CD14-positive monocyte (primary cell): Measurements from ENCODE around the gene RSPH3. TPM values are rescaled to one million over a fixed set of nuclear protein-coding genes. Genes with fewer than 3 reads are reported as not detected.
A peak's percentile ranks its signal among the peaks of the same experiment; 100 is the strongest.
"Not testable (repeated sequence)": the region's sequence is repeated elsewhere in the genome, so short reads cannot be mapped to it uniquely, and the experiment has no call there.

Experiments
- DNase-seq, 3 donors: peaks; one replicate each; pipeline ENCODE4 v3.0.0-alpha.2; 2011 to 2022
- H2AFZ ChIP-seq: 2 replicates; pipeline ENCODE4 v1.6.0; 2012; ENCODE audit warnings: mild to moderate bottlenecking, low read depth, low read length, inconsistent platforms; ENCODE audit not compliant: insufficient read depth, poor library complexity, severe bottlenecking
- H3K27ac ChIP-seq, 2 donors: 1 replicate in 1 of 2; 2 replicates in 1 of 2; pipeline ENCODE4 v1.5.1; 2012 to 2013; ENCODE audit warnings: low read length in 2 of 2, control low read depth in 1 of 2, inconsistent platforms in 1 of 2, low read depth in 1 of 2, mild to moderate bottlenecking in 1 of 2
- H3K27me3 ChIP-seq, 2 donors: one replicate each; pipeline versions ENCODE4 v1.6.0 to v1.6.1; 2011 to 2013; ENCODE audit warnings: low read length in 2 of 2; ENCODE audit not compliant: control insufficient read depth in 2 of 2, insufficient read depth in 2 of 2
- H3K36me3 ChIP-seq, 2 donors: replicated peaks in 1 of 2; 1 replicate in 1 of 2; 2 replicates in 1 of 2; pipeline versions ENCODE4 v1.5.1 to v1.6.1; 2012 to 2013; ENCODE audit warnings: low read length in 2 of 2, control low read depth in 1 of 2, inconsistent platforms in 1 of 2, mild to moderate bottlenecking in 1 of 2; ENCODE audit not compliant: insufficient read depth in 2 of 2, control insufficient read depth in 1 of 2
- H3K4me1 ChIP-seq, 2 donors: 1 replicate in 1 of 2; 2 replicates in 1 of 2; pipeline versions ENCODE4 v1.5.1 to v1.6.1; 2012 to 2013; ENCODE audit warnings: low read length in 2 of 2, control low read depth in 1 of 2, inconsistent platforms in 1 of 2, mild to moderate bottlenecking in 1 of 2, moderate library complexity in 1 of 2; ENCODE audit not compliant: insufficient read depth in 2 of 2, control insufficient read depth in 1 of 2
- H3K4me2 ChIP-seq: replicated peaks from 2 replicates; pipeline ENCODE3; 2012; ENCODE audit warnings: low read length, moderate library complexity, mild to moderate bottlenecking; ENCODE audit not compliant: poor library complexity, severe bottlenecking; ENCODE audit errors: extremely low read depth
- H3K4me3 ChIP-seq, 3 experiments: fragments of 200-600 bp in 1 of 3; sonication (generic) in 1 of 3; replicated peaks in 1 of 3; 1 replicate in 2 of 3; 2 replicates in 1 of 3; pipeline ENCODE4 v1.5.1; 2011 to 2013; ENCODE audit warnings: low read length in 3 of 3, mild to moderate bottlenecking in 3 of 3, control low read depth in 2 of 3, low read depth in 2 of 3, inconsistent platforms in 1 of 3, moderate library complexity in 1 of 3
- H3K79me2 ChIP-seq: 2 replicates; pipeline ENCODE4 v1.6.0; 2012; ENCODE audit warnings: mild to moderate bottlenecking, control low read depth, inconsistent platforms, low read length, moderate library complexity; ENCODE audit not compliant: insufficient read depth
- H3K9ac ChIP-seq: 2 replicates; pipeline ENCODE4 v1.6.0; 2017; ENCODE audit warnings: low read length, mild to moderate bottlenecking; ENCODE audit not compliant: insufficient read depth, poor library complexity, severe bottlenecking
- H3K9me3 ChIP-seq, 2 donors: replicated peaks in 1 of 2; 1 replicate in 1 of 2; 2 replicates in 1 of 2; pipeline versions ENCODE4 v1.5.1 to v1.6.1; 2012 to 2013; ENCODE audit warnings: low read length in 2 of 2, control low read depth in 1 of 2; ENCODE audit not compliant: control insufficient read depth in 1 of 2, insufficient read depth in 1 of 2
- H4K20me1 ChIP-seq: 2 replicates; pipeline ENCODE4 v1.6.0; 2012; ENCODE audit warnings: mild to moderate bottlenecking, low read length, control low read depth, moderate library complexity; ENCODE audit not compliant: insufficient read depth
- H3K27ac Mint-ChIP-seq, 7 donors: one replicate each; pipeline ENCODE4 v1.8.0; 2020; ENCODE audit warnings: mild to moderate bottlenecking in 7 of 7, mixed read lengths in 7 of 7, moderate library complexity in 6 of 7, inconsistent platforms in 2 of 7
- H3K27me3 Mint-ChIP-seq, 3 donors: one replicate each; pipeline ENCODE4 v1.8.0; 2021 to 2022; ENCODE audit warnings: low read depth in 3 of 3, mild to moderate bottlenecking in 3 of 3, mixed read lengths in 3 of 3, moderate library complexity in 3 of 3, inconsistent platforms in 1 of 3
- H3K36me3 Mint-ChIP-seq, 2 donors: one replicate each; pipeline ENCODE4 v1.8.0; 2020; ENCODE audit warnings: mixed read lengths in 2 of 2, inconsistent platforms in 1 of 2, mild to moderate bottlenecking in 1 of 2
- H3K4me1 Mint-ChIP-seq: one replicate; pipeline ENCODE4 v1.8.0; 2020; ENCODE audit warnings: mild to moderate bottlenecking, mixed read lengths
- H3K4me3 Mint-ChIP-seq, 2 donors: one replicate each; pipeline ENCODE4 v1.8.0; 2020; ENCODE audit warnings: mild to moderate bottlenecking in 2 of 2, mixed read lengths in 2 of 2, moderate library complexity in 1 of 2
- H3K9me3 Mint-ChIP-seq, 7 donors: one replicate each; pipeline ENCODE4 v1.8.0; 2020 to 2022; ENCODE audit warnings: mixed read lengths in 7 of 7, mild to moderate bottlenecking in 6 of 7, moderate library complexity in 6 of 7, inconsistent platforms in 2 of 7
- WGBS: methylation state at CpG from one replicate; pipeline ENCODE4 v1.1.5; 2013; ENCODE audit warnings: missing lambda C conversion rate; ENCODE audit not compliant: insufficient coverage; 5-methylcytosine and 5-hydroxymethylcytosine counted together
- intact Hi-C, 2 donors: fragments of 100-400 bp; cut with micrococcal nuclease; formaldehyde crosslinking; loops; one replicate each; pipeline versions ENCODE4 v1.15.0 to v1.15.1; 2023
- polyA plus RNA-seq, 3 donors: library from polyadenylated mRNA; depleted of rRNA in 1 of 3; unstranded in 2 of 3; stranded (reverse) in 1 of 3; fragments of 300-500 nt in 2 of 3; fragments of >200 nt in 1 of 3; fragmentation: Illumina TruSeq in 2 of 3; gene quantifications; 1 replicate in 2 of 3; 2 replicates in 1 of 3; pipeline ENCODE4 v1.2.3, GENCODE V29; 2012 to 2021
- TF ChIP-seq, protein P1 (sequence below): fragments of 200-600 bp; IDR thresholded peaks from one replicate; pipeline ENCODE4 v1.8.0; 2022; ENCODE audit warnings: antibody characterized with exemption, mild to moderate bottlenecking

RSPH3 gene
- polyA plus RNA-seq, 3 donors, result 2.8 to 9.6 (median 4.6) TPM

GRCh38 chr6:158991017-158991723, 8.8 kb downstream of the RSPH3 start:
- Mint-ChIP-seq H3K4me3 (no peak overlapping the region), H3K27me3 (peaks cover 0 to 3% (median 0%) of the 10 kb centered on the region in 3 donors), H3K36me3 (peaks cover 14 to 26% of the 10 kb centered on the region in 2 donors), H3K9me3 (peaks cover 6 to 24% (median 16%) of the 10 kb centered on the region in 7 donors), H3K27ac (peak overlapping the region in 1 of 7 donors; percentile 64), H3K4me1 (peaks cover 16% of the 10 kb centered on the region)
- Histone ChIP-seq H3K27ac (no peak overlapping the region), H4K20me1 (no peaks in the 10 kb centered on the region), H3K27me3 (no peaks in the 10 kb centered on the region), H3K4me1 (peaks cover 10 to 13% of the 10 kb centered on the region in 2 donors), H3K4me3 (no peak overlapping the region), H3K4me2 (no peak overlapping the region), H3K36me3 (peaks cover 0 to 9% of the 10 kb centered on the region in 2 donors), H3K79me2 (no peaks in the 10 kb centered on the region), H3K9me3 (peaks cover 0 to 10% of the 10 kb centered on the region in 2 donors), H3K9ac (no peak overlapping the region), H2AFZ (no peak overlapping the region)
- TF ChIP-seq, protein P1, sequence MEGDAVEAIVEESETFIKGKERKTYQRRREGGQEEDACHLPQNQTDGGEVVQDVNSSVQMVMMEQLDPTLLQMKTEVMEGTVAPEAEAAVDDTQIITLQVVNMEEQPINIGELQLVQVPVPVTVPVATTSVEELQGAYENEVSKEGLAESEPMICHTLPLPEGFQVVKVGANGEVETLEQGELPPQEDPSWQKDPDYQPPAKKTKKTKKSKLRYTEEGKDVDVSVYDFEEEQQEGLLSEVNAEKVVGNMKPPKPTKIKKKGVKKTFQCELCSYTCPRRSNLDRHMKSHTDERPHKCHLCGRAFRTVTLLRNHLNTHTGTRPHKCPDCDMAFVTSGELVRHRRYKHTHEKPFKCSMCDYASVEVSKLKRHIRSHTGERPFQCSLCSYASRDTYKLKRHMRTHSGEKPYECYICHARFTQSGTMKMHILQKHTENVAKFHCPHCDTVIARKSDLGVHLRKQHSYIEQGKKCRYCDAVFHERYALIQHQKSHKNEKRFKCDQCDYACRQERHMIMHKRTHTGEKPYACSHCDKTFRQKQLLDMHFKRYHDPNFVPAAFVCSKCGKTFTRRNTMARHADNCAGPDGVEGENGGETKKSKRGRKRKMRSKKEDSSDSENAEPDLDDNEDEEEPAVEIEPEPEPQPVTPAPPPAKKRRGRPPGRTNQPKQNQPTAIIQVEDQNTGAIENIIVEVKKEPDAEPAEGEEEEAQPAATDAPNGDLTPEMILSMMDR, result no peak
- no CpG with 5 or more reads among the region's 2 CpGs for WGBS
- peak in 1 of 3 donors; percentile 44 for DNase-seq
- intact Hi-C loops, result loop anchor here in 1 of 2 donors (10.0 kb wide), 1 partner anchor 116 kb away; no protein-coding TSS in a partner anchor

- H4K20me1 ChIP-seq, H3K36me3 ChIP-seq, H3K79me2 ChIP-seq, H3K27me3 Mint-ChIP-seq, DNase-seq, H3K4me3 ChIP-seq, H2AFZ ChIP-seq, H3K4me1 Mint-ChIP-seq, H3K4me1 ChIP-seq, H3K9ac ChIP-seq, H3K9me3 ChIP-seq, H3K4me2 ChIP-seq, H3K27ac Mint-ChIP-seq, H3K27me3 ChIP-seq, H3K4me3 Mint-ChIP-seq, H3K27ac ChIP-seq: not testable (repeated sequence)
- Mint-ChIP-seq H3K9me3 (peaks cover 6 to 24% (median 16%) of the 10 kb centered on the region in 7 donors), H3K36me3 (peaks cover 14 to 28% of the 10 kb centered on the region in 2 donors)
- intact Hi-C loops, result loop anchor here in 1 of 2 donors (10.0 kb wide), 1 partner anchor 115 kb away; no protein-coding TSS in a partner anchor
- WGBS, result 100% methylated on average over 1 of the region's 2 CpGs
Observed at GRCh38 chr6:158989711-158990110, 10.3 kb downstream of the RSPH3 start.
